SK-N-SH (cell line): ENCODE data around the gene WNT6. TPM values are rescaled to one million over a fixed set of nuclear protein-coding genes. Genes with fewer than 3 reads are reported as not detected.

Experiments used
- CTCF ChIA-PET: fragments of 300-600, 350-600 bp; formaldehyde crosslinking; extraction: SDS; loops from one replicate; lab custom pipeline; 2021; lab: Yijun Ruan, JAX
- POLR2A ChIA-PET: fragments of 350-600 bp; sonication (Branson Sonifier 250); formaldehyde crosslinking; extraction: SDS; loops from one replicate; lab custom pipeline; 2020; ENCODE audit warnings: antibody characterized with exemption, inconsistent platforms; lab: Yijun Ruan, JAX
- DNase-seq: peaks from one replicate; pipeline ENCODE4 v3.0.0; 2012
- H2AFZ ChIP-seq: fragments of 200-600 bp; sonication (generic); 2 replicates; pipeline ENCODE4 v1.8.1; 2016; ENCODE audit warnings: antibody characterized with exemption, mild to moderate bottlenecking, low read depth
- H3F3A ChIP-seq: fragments of 200-600 bp; sonication (generic); replicated peaks from 2 replicates; pipeline ENCODE3; 2016; ENCODE audit warnings: antibody characterized with exemption, mild to moderate bottlenecking; ENCODE audit not compliant: insufficient read depth
- H3K27ac ChIP-seq, 2 experiments: fragments of 200-500 bp in 1 of 2; fragments of 200-600 bp in 1 of 2; sonication (Bioruptor generic) in 1 of 2; sonication (generic), shearing (Covaris generic) in 1 of 2; 2 replicates each; pipeline versions ENCODE4 v1.5.1 to v1.6.1; 2014 to 2016; ENCODE audit warnings: low read depth in 2 of 2, inconsistent platforms in 1 of 2, low read length in 1 of 2, mild to moderate bottlenecking in 1 of 2, mixed read lengths in 1 of 2
- H3K27me3 ChIP-seq: fragments of 200-600 bp; sonication (generic), shearing (Covaris generic); 2 replicates; pipeline ENCODE4 v1.6.1; 2016; ENCODE audit warnings: mixed run types; ENCODE audit not compliant: insufficient read depth
- H3K36me3 ChIP-seq, 2 experiments: fragments of 200-500 bp in 1 of 2; fragments of 200-600 bp in 1 of 2; sonication (Bioruptor generic) in 1 of 2; sonication (generic) in 1 of 2; replicated peaks in 1 of 2; 2 replicates each; pipeline versions ENCODE3 to v1.5.1; 2014 to 2016; ENCODE audit warnings: low read length in 1 of 2, mild to moderate bottlenecking in 1 of 2; ENCODE audit not compliant: insufficient read depth in 2 of 2, control insufficient read depth in 1 of 2
- H3K4me1 ChIP-seq, 2 experiments: fragments of 200-500 bp in 1 of 2; fragments of 200-600 bp in 1 of 2; sonication (Bioruptor generic) in 1 of 2; sonication (generic), shearing (Covaris generic) in 1 of 2; 2 replicates each; pipeline versions ENCODE4 v1.5.1 to v1.6.1; 2014 to 2016; ENCODE audit warnings: low read depth in 1 of 2, low read length in 1 of 2, mixed run types in 1 of 2; ENCODE audit not compliant: insufficient read depth in 2 of 2, control insufficient read depth in 1 of 2
- H3K4me2 ChIP-seq: fragments of 200-600 bp; sonication (generic), shearing (Covaris generic); 2 replicates; pipeline ENCODE4 v1.6.1; 2017; ENCODE audit warnings: mixed run types
- H3K4me3 ChIP-seq, 2 experiments: fragments of 200-500 bp in 1 of 2; fragments of 200-600 bp in 1 of 2; sonication (Bioruptor generic) in 1 of 2; sonication (generic), shearing (Covaris generic) in 1 of 2; 2 replicates each; pipeline versions ENCODE4 v1.5.1 to v1.8.1; 2014 to 2016; ENCODE audit warnings: low read depth in 2 of 2, inconsistent platforms in 1 of 2, low read length in 1 of 2, mild to moderate bottlenecking in 1 of 2, mixed read lengths in 1 of 2, moderate library complexity in 1 of 2
- H3K79me2 ChIP-seq: fragments of 200-600 bp; sonication (generic); 2 replicates; pipeline ENCODE4 v1.8.1; 2017; ENCODE audit warnings: mild to moderate bottlenecking; ENCODE audit not compliant: insufficient read depth
- H3K9ac ChIP-seq: fragments of 200-600 bp; sonication (generic); 2 replicates; pipeline ENCODE4 v1.6.1; 2017; ENCODE audit warnings: mixed run types
- H3K9me2 ChIP-seq: fragments of 200-600 bp; sonication (generic); 2 replicates; pipeline ENCODE4 v1.6.1; 2017; ENCODE audit warnings: mixed run types
- H3K9me3 ChIP-seq: fragments of 200-600 bp; sonication (generic); 2 replicates; pipeline ENCODE4 v1.6.1; 2017; ENCODE audit warnings: mixed run types, mild to moderate bottlenecking, moderate library complexity
- H4K20me1 ChIP-seq: fragments of 200-600 bp; sonication (generic); 2 replicates; pipeline ENCODE4 v1.6.1; 2017; ENCODE audit warnings: mild to moderate bottlenecking, mixed run types; ENCODE audit not compliant: insufficient read depth
- CHD2 ChIP-seq: fragments of 150-350 bp; IDR thresholded peaks from 2 replicates; pipeline ENCODE4 v1.6.1; 2018; ENCODE audit warnings: low read length; ENCODE audit not compliant: partially characterized antibody
- EP300 ChIP-seq, 2 experiments: IDR thresholded peaks; 2 replicates each; pipeline versions ENCODE4 v1.4.0 to v1.6.1; 2012; ENCODE audit warnings: borderline replicate concordance in 1 of 2, low read depth in 1 of 2, low read length in 1 of 2
- FOXJ3 ChIP-seq: sonication (generic); formaldehyde crosslinking; IDR thresholded peaks from 2 replicates; pipeline ENCODE4 v1.5.1; 2020; ENCODE audit warnings: mild to moderate bottlenecking, missing genetic modification reagents
- FOXM1 ChIP-seq: IDR thresholded peaks from 2 replicates; pipeline ENCODE4 v1.4.0; 2012; ENCODE audit warnings: low read depth, mild to moderate bottlenecking
- GATA2 ChIP-seq: sonication (generic); formaldehyde crosslinking; IDR thresholded peaks from 2 replicates; pipeline ENCODE4 v1.5.0; 2020; ENCODE audit warnings: mild to moderate bottlenecking, missing genetic modification reagents
- IRF3 ChIP-seq: fragments of 150-350 bp; IDR thresholded peaks from 2 replicates; pipeline ENCODE4 v1.6.1; 2016; ENCODE audit warnings: mild to moderate bottlenecking, low read depth, low read length
- MXI1 ChIP-seq: IDR thresholded peaks from 2 replicates; pipeline ENCODE4 v1.6.1; 2012; ENCODE audit warnings: mild to moderate bottlenecking, low read depth, low read length, improper control_type of control experiment
- POLR2AphosphoS5 ChIP-seq: IDR thresholded peaks from 2 replicates; pipeline ENCODE4 v1.6.1; 2012; ENCODE audit warnings: low read depth, low read length
- RCOR1 ChIP-seq: fragments of 150-350 bp; IDR thresholded peaks from 2 replicates; pipeline ENCODE4 v1.6.1; 2017; ENCODE audit warnings: antibody characterized with exemption, low read length
- RFX5 ChIP-seq: IDR thresholded peaks from 2 replicates; pipeline ENCODE4 v1.6.1; 2012; ENCODE audit warnings: mild to moderate bottlenecking, improper control_type of control experiment, low read length
- TCF12 ChIP-seq: IDR thresholded peaks from 2 replicates; pipeline ENCODE4 v1.4.0; 2012
- USF1 ChIP-seq: IDR thresholded peaks from 2 replicates; pipeline ENCODE4 v1.4.0; 2012; ENCODE audit warnings: low read depth, borderline replicate concordance
- ZBTB33 ChIP-seq: IDR thresholded peaks from 2 replicates; pipeline ENCODE4 v1.4.0; 2012; ENCODE audit warnings: low read depth, borderline replicate concordance
- WGBS: methylation state at CpG from one replicate; pipeline ENCODE4 v1.1.6; 2017; ENCODE audit warnings: low lambda C conversion rate; 5-methylcytosine and 5-hydroxymethylcytosine counted together
- polyA plus RNA-seq, 3 experiments: library from polyadenylated mRNA; depleted of rRNA; stranded (reverse); fragments of >200 nt; gene quantifications; 2 replicates each; pipeline ENCODE4 v1.2.3, GENCODE V29; 2012
- TF ChIP-seq, protein P1 (sequence below): IDR thresholded peaks from 2 replicates; pipeline ENCODE4 v1.4.0; 2012; ENCODE audit warnings: low read depth

The WNT6 gene
- polyA plus RNA-seq, 1 of the 3 experiments (the other 2 are of a cell fraction), result 0.08 TPM

DNA sequence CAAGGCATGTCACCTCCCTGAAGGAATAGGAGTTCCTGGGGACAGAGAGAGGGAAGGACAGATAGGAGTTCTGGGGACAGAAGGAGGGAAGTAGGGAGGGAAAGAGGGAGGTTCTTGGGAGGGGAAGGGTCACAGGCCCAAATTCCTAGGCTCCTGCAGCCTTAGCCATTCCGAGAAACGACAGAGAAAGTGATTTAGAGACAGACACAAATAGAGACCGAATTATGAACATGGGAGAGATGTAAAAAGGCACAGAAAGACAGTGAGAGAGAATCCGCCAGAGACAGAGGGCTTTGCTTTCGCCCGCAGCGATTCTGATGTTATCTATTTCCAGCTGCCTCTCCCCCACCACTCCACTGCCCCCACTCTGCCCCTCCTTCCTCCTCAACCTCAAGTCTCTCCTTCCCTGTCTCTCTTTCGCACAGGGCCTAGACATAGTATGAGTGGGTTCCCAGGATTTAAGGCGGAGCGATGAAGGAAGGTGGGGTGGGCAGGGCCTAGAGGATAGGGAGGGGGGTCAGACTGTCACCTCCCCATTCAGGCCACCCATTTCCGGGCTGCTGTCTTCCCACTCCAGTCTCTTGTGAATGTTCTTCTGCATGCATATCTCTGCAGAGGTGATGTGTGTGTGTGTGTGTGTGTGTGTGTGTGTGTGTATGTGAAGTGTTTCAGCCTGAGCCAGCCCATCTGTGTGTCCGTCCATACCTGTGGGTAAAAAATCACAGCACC lies 3.3 kb upstream of the WNT6 start:
- H3K36me3 ChIP-seq, result no peaks in the 10 kb centered on the region
- peaks cover 11 to 67% of the 10 kb centered on the region in 2 experiments; a peak in 2 of 4 replicates for H3K4me1 ChIP-seq
- H3K9ac ChIP-seq, result no peak overlapping the region
- H4K20me1 ChIP-seq, result no peaks in the 10 kb centered on the region
- no peaks in the 10 kb centered on the region for H3K9me2 ChIP-seq
- H3K9me3 ChIP-seq, result no peaks in the 10 kb centered on the region
- H3K27ac ChIP-seq, result peak overlapping the region in 1 of 2 experiments; percentile 96; a peak in 2 of 4 replicates
- no peak overlapping the region for H2AFZ ChIP-seq
- H3K27me3 ChIP-seq, result peaks cover 37% of the 10 kb centered on the region
- H3F3A ChIP-seq, result no peaks in the 10 kb centered on the region
- TF ChIP-seq TCF12 (0 out of 2 replicates have a peak, but pooled peaks have one; percentile 11), FOXM1 (no peak), RCOR1 (peak; percentile 74), ZBTB33 (no peak), RFX5 (no peak), GATA2 (peak; percentile 92), IRF3 (no peak), FOXJ3 (CRISPR knock-in tag) (no peak), CHD2 (peak; percentile 83), EP300 (IDR thresholded peaks at IDR 0.05; ENCODE audit: borderline replicate concordance in 1 of 2, low read depth in 1 of 2, low read length in 1 of 2) (peak in 1 of 2 experiments; percentile 79; a peak in 2 of 4 replicates), USF1 (no peak), MXI1 (no peak), POLR2AphosphoS5 (no peak)
- TF ChIP-seq, protein P1, sequence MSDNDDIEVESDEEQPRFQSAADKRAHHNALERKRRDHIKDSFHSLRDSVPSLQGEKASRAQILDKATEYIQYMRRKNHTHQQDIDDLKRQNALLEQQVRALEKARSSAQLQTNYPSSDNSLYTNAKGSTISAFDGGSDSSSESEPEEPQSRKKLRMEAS, result no peak
- ChIA-PET CTCF (interaction anchor here (1.0 to 16.1 kb wide), 12 partner anchors 9 to 301 kb away, joined by 3 to 249 read pairs (median 4); partner anchors contain the start of genes CDK5R2 and WNT10A), POLR2A (interaction anchor here (0.6 to 1.7 kb wide), 6 partner anchors 11 to 316 kb away, joined by 3 to 6 read pairs (median 4); partner anchors contain the start of gene CDK5R2)
- 40% methylated on average over 12 of the region's 12 CpGs for WGBS
- H3K4me2 ChIP-seq, result peak overlapping the region; percentile 29; the same call in 1 of the 2 replicates
- H3K4me3 ChIP-seq, result no peak overlapping the region
- peak; percentile 76 for DNase-seq
- no peaks in the 10 kb centered on the region for H3K79me2 ChIP-seq
